HG02870 (cell line): ENCODE data around the gene ERCC5.

Experiments
- ATAC-seq: cut with Tn5 transposase; IDR thresholded peaks from one replicate; pipeline ENCODE4 v1.9.1; 2021; ENCODE audit warnings: mild to moderate bottlenecking, moderate library complexity; ENCODE audit not compliant: unreplicated experiment

Gene ERCC5

GRCh38 chr13:102917019-102917418 lies 71.2 kb downstream of the ERCC5 start:
- no peak for ATAC-seq

DNA sequence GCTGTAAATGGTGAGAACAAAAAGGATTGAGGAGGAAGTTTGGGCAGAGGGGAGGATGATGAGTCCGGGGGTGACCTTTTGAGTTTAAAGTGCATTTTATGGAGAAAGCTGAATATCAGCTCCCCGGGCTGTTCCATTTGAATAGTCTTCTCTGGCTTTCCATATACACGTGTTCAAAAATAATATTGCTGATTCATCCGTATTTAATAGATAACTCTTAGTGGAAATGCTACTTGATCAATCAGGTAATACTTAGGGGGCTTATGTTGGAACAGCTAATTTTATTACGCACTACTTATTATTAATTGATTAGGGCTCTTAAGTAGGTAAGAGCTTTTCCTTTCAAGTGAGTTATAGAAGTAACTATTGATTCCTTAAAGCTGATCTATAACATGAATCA lies 76.4 kb downstream of the ERCC5 start:
- ATAC-seq, result no peak
